ENCODE results near the gene FBXL12. TPM values are rescaled to one million over a fixed set of nuclear protein-coding genes. Genes with fewer than 3 reads are reported as not detected.
A peak's percentile ranks its signal among the peaks of the same experiment; 100 is the strongest.
"Not testable (repeated sequence)": the region's sequence is repeated elsewhere in the genome, so short reads cannot be mapped to it uniquely, and the experiment has no call there.

The FBXL12 gene
- total and polyA plus RNA-seq, 3 experiments from 2014 or later: 17.2 to 25.3 (median 24.6) TPM

DNA sequence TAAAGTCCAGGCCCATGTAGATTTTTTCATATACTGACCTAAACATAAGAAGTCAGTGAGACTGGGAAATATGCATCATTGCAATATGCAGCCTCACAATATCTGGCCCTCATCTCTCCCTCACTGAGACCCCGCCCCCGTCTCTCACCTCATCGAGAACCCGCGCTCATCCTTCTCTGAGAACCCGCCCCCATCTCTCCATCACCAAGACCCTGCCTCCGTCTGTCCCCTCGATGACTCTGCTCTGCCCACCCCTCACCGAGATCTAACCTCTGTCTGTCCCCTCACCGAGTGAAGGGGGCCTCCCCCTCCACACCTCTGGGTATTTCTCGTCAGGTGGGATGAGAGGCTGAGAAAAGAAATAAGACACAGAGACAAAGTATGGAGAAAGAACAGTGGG is 29.8 kb downstream of the FBXL12 start:
- no peak for DNase-seq
- CTCF ChIA-PET: no interaction called here
- no peaks in the 10 kb centered on the region for H3K27me3 Mint-ChIP-seq
- no peaks in the 10 kb centered on the region for H3K9me3 ChIP-seq (ENCODE audit: low read length)
- H3K36me3 ChIP-seq (ENCODE audit: insufficient read depth, low read length): no peaks in the 10 kb centered on the region
- H3K4me3 Mint-ChIP-seq: peak overlapping the region in 1 of 7 donors; percentile 3
- H3K27me3 ChIP-seq (ENCODE audit: insufficient read depth, low read length, poor library complexity, severe bottlenecking): no peaks in the 10 kb centered on the region
- peaks cover 16% of the 10 kb centered on the region for H3K4me1 ChIP-seq (ENCODE audit: insufficient read depth, low read length)
- peak overlapping the region in 2 of 8 donors; percentile 78 to 81 for H3K27ac Mint-ChIP-seq
- no peak overlapping the region for H3K4me3 ChIP-seq (ENCODE audit: low read length)
- POLR2A ChIA-PET: no interaction called here
- peak overlapping the region; percentile 43 for H3K27ac ChIP-seq (ENCODE audit: low read depth, low read length)
- peaks cover 0 to 3% (median 0%) of the 10 kb centered on the region in 5 donors for H3K9me3 Mint-ChIP-seq
- H3K36me3 Mint-ChIP-seq: peaks cover 0 to 5% (median 0%) of the 10 kb centered on the region in 3 donors
- peaks cover 34 to 40% (median 36%) of the 10 kb centered on the region in 3 donors for H3K4me1 Mint-ChIP-seq

DNA sequence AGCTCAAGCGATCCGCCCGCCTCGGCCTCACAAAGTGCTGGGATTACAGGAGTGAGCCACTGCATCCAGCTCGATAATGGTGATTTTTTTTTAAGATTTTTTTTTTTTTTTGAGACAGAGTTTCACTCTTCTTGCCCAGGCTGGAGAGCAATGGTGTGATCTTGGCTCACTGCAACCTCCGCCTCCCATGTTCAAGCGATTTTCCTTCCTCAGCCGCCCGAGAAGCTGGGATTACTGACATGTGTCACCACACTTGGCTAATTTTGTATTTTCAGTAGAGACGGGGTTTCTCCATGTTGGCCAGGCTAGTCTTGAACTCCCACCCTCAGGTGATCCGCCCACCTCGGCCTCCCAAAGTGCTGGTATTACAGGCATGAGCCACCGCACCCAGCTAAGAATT is 30.3 kb downstream of the FBXL12 start:
- CTCF ChIA-PET: not testable (repeated sequence)
- H3K4me1 Mint-ChIP-seq: peaks cover 35 to 44% (median 39%) of the 10 kb centered on the region in 3 donors

DNA sequence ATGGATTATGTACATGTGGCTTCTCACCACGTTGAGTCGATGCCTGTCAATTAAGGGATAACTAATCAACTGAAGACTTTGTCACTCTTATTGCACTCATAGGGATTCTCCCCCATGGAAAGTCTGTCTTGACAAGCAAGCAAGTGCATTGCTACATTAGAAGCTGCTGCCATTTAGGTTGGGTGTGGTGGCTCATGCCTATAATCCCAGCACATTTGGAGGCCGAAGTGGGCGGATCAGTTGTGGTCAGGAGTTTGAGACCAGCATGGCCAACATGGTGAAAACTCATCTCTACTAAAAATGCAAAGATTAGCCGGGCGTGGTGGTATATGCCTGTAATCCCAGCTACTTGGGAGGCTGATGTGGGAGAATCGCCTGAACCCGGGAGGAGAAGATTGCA is 32.1 kb downstream of the FBXL12 start:
- Histone ChIP-seq H3K9me3 (ENCODE audit: low read length) (no peaks in the 10 kb centered on the region), H3K4me3 (ENCODE audit: low read length) (peak overlapping the region; percentile 26), H3K4me1 (ENCODE audit: insufficient read depth, low read length) (peaks cover 16% of the 10 kb centered on the region), H3K27ac (ENCODE audit: low read depth, low read length) (no peak overlapping the region), H3K27me3 (ENCODE audit: insufficient read depth, low read length, poor library complexity, severe bottlenecking) (no peaks in the 10 kb centered on the region), H3K36me3 (ENCODE audit: insufficient read depth, low read length) (no peaks in the 10 kb centered on the region)
- H3K36me3 Mint-ChIP-seq: peaks cover 0 to 10% (median 2%) of the 10 kb centered on the region in 3 donors
- POLR2A ChIA-PET: no interaction called here
- peak overlapping the region; percentile 38 to 96 (median 84) for H3K27ac Mint-ChIP-seq
- no peak for DNase-seq
- peaks cover 31 to 39% (median 34%) of the 10 kb centered on the region in 3 donors for H3K4me1 Mint-ChIP-seq
- H3K9me3 Mint-ChIP-seq: no peaks in the 10 kb centered on the region
- peak overlapping the region; percentile 73 to 87 (median 80) for H3K4me3 Mint-ChIP-seq
- CTCF ChIA-PET: no interaction called here
- no peaks in the 10 kb centered on the region for H3K27me3 Mint-ChIP-seq

More for the DNA sequence above, 30.3 kb downstream of the FBXL12 start:
- peaks cover 16% of the 10 kb centered on the region for H3K4me1 ChIP-seq (ENCODE audit: insufficient read depth, low read length)
- not testable (repeated sequence) for H3K27me3 ChIP-seq (ENCODE audit: insufficient read depth, low read length, poor library complexity, severe bottlenecking); H3K27ac Mint-ChIP-seq; H3K36me3 ChIP-seq (ENCODE audit: insufficient read depth, low read length); H3K4me3 Mint-ChIP-seq; H3K9me3 Mint-ChIP-seq; H3K4me3 ChIP-seq (ENCODE audit: low read length); DNase-seq; H3K36me3 Mint-ChIP-seq; H3K9me3 ChIP-seq (ENCODE audit: low read length); H3K27me3 Mint-ChIP-seq
- peak overlapping the region; percentile 16 for H3K27ac ChIP-seq (ENCODE audit: low read depth, low read length)
- POLR2A ChIA-PET: interaction anchor here (0.6 kb wide), 1 partner anchor 479 kb away, joined by 5 read pairs; the partner anchor contains the start of gene ZNF699

DNA sequence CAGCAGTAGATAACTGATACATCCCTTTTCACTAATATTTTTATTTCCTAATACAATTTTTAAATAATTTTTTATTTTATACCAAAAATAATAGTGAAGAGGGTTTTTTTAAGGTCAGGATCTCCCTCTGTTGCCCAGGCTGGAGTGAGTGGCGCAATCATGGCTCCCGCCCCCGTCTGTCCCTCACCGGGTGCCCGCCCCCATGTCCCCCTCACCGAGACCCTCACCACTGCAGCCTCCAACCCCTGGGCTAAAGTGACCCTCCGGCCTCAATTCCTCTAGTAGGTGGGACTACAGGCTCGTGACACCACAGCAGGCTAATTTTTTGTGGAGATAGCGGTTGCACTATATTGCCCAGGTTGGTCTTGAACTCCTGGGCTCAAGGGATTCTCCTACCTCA is 32.5 kb downstream of the FBXL12 start:
- no peaks in the 10 kb centered on the region for H3K9me3 Mint-ChIP-seq
- peaks cover 0 to 11% (median 2%) of the 10 kb centered on the region in 3 donors for H3K36me3 Mint-ChIP-seq
- peaks cover 28 to 36% (median 31%) of the 10 kb centered on the region in 3 donors for H3K4me1 Mint-ChIP-seq
- H3K27ac ChIP-seq (ENCODE audit: low read depth, low read length): no peak overlapping the region
- H3K9me3 ChIP-seq (ENCODE audit: low read length): no peaks in the 10 kb centered on the region
- peaks cover 16% of the 10 kb centered on the region for H3K4me1 ChIP-seq (ENCODE audit: insufficient read depth, low read length)
- H3K27ac Mint-ChIP-seq: peak overlapping the region; percentile 90 to 99 (median 98)
- peak overlapping the region; percentile 85 for H3K4me3 ChIP-seq (ENCODE audit: low read length)
- no peaks in the 10 kb centered on the region for H3K27me3 ChIP-seq (ENCODE audit: insufficient read depth, low read length, poor library complexity, severe bottlenecking)
- H3K4me3 Mint-ChIP-seq: peak overlapping the region; percentile 78 to 97 (median 85)
- CTCF ChIA-PET: no interaction called here
- no peaks in the 10 kb centered on the region for H3K36me3 ChIP-seq (ENCODE audit: insufficient read depth, low read length)
- POLR2A ChIA-PET: no interaction called here
- no peaks in the 10 kb centered on the region for H3K27me3 Mint-ChIP-seq
- DNase-seq: no peak

DNA sequence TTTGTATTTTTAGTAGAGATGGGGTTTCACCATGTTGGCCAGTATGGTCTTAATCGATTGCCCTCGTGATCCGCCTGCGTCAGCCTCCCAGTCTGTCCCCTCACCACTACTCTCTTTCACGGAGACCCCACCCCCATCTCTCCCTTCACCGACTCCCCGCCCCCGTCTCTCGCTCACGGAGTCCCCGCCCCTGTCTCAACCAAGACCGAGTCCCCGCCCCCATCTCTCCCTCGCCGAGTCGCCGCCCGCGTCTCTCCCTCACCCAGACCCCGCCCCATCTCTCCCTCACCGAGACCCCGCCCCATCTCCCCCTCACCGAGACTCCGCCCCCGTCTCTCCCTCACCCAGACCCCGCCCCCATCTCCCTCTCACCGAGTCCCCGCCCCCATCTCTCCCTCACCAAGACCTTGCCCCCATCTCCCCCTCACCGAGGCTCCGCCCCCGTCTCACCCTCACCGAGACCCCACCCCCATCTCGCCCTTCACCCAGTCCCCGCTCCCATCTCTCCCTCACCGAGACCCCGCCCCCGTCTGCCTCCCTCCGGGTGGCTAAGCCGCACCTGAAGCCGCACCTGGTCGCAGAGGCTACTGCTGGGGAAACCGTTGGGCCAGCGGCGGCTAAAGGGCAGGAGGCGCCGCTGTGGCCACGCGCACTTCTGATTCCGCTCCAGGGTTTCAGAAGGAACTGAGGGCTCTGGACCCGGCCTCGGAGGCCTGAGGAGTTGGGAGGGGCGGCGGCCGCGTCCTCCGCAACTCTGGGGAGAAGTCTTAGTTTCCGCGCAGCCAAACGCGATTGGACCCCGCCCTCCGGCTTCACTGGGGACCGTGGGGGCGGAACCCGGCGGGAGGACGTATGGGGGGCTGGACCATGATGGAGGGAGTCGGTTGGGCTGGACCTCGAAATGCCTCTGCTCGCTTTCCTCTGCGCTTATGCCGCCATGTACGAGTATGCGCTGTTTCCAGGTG is 33.2 kb downstream of the FBXL12 start:
- ChIA-PET CTCF (interaction anchor here (0.7 kb wide), 3 partner anchors 8 to 151 kb away, joined by 3 to 4 read pairs (median 4); no protein-coding TSS in a partner anchor), POLR2A (interaction anchor here (0.7 to 0.8 kb wide), 2 partner anchors 50 to 125 kb away, joined by 3 to 7 read pairs; partner anchors contain the start of gene PIN1)
- Mint-ChIP-seq H3K36me3 (peaks cover 0 to 16% (median 2%) of the 10 kb centered on the region in 3 donors), H3K4me3 (peak overlapping the region; percentile 78 to 97 (median 85)), H3K4me1 (peaks cover 26 to 36% (median 29%) of the 10 kb centered on the region in 3 donors), H3K27me3 (no peaks in the 10 kb centered on the region), H3K9me3 (no peaks in the 10 kb centered on the region), H3K27ac (peak overlapping the region; percentile 90 to 99 (median 98))
- Histone ChIP-seq H3K9me3 (ENCODE audit: low read length) (no peaks in the 10 kb centered on the region), H3K4me1 (ENCODE audit: insufficient read depth, low read length) (peaks cover 16% of the 10 kb centered on the region), H3K36me3 (ENCODE audit: insufficient read depth, low read length) (no peaks in the 10 kb centered on the region), H3K27me3 (ENCODE audit: insufficient read depth, low read length, poor library complexity, severe bottlenecking) (no peaks in the 10 kb centered on the region), H3K27ac (ENCODE audit: low read depth, low read length) (peak overlapping the region; percentile 78), H3K4me3 (ENCODE audit: low read length) (peak overlapping the region; percentile 85)
- peak; percentile 89 to 98 (median 95) for DNase-seq

DNA sequence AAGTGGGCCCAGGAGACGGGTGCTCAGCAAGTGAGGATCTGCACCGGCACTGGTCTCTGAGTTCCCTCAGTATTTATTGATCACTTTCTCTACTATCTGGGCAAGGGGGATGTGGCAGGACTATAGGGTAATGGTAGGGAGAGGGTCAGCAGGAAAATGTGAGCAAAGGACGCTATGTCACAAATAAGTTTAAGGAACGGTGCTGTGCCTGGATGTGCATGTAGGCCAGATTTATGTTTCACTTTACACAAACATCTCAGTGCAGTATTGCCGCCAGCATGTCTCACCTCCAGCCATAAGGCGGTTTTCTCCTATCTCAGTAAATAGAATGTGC is 34.7 kb downstream of the FBXL12 start:
- H3K27ac ChIP-seq (ENCODE audit: low read depth, low read length); H3K27me3 ChIP-seq (ENCODE audit: insufficient read depth, low read length, poor library complexity, severe bottlenecking); H3K36me3 ChIP-seq (ENCODE audit: insufficient read depth, low read length); DNase-seq; H3K9me3 ChIP-seq (ENCODE audit: low read length); CTCF ChIA-PET; H3K4me3 ChIP-seq (ENCODE audit: low read length); POLR2A ChIA-PET; H3K27me3 Mint-ChIP-seq; H3K9me3 Mint-ChIP-seq: not testable (repeated sequence)
- H3K4me3 Mint-ChIP-seq: peak overlapping the region in 6 of 7 donors; percentile 7 to 87 (median 55)
- peaks cover 16% of the 10 kb centered on the region for H3K4me1 ChIP-seq (ENCODE audit: insufficient read depth, low read length)
- peaks cover 0 to 17% (median 2%) of the 10 kb centered on the region in 3 donors for H3K36me3 Mint-ChIP-seq
- H3K27ac Mint-ChIP-seq: peak overlapping the region in 7 of 8 donors; percentile 57 to 99 (median 97)
- H3K4me1 Mint-ChIP-seq: peaks cover 21 to 32% (median 23%) of the 10 kb centered on the region in 3 donors

DNA sequence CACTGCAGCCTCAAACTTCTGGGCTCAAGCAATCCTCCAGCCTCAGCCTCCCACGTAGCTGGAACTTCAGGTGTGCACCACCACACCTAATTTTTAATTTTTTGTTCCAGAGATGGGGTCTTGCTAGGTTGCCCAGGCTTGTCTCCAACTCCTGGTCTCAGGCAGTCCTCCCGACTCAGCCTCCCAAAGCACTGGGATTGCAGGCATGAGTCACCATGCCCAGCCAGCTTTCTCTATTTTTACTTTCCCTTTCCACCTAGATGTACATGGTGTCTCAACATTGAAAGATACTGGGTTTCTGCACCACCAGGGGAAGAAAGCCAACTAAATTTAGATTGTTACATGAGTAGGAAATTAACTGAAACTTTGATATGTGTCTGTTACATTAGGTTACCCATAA is 36.5 kb downstream of the FBXL12 start:
- H3K4me1 ChIP-seq (ENCODE audit: insufficient read depth, low read length): peaks cover 16% of the 10 kb centered on the region
- Mint-ChIP-seq H3K27ac (peak overlapping the region in 1 of 8 donors; percentile 64), H3K36me3 (peaks cover 5 to 25% (median 10%) of the 10 kb centered on the region in 3 donors), H3K27me3 (no peaks in the 10 kb centered on the region), H3K4me3 (no peak overlapping the region), H3K9me3 (peaks cover 5 to 14% (median 8%) of the 10 kb centered on the region in 5 donors), H3K4me1 (peaks cover 17 to 32% (median 23%) of the 10 kb centered on the region in 3 donors)
- no peak overlapping the region for H3K4me3 ChIP-seq (ENCODE audit: low read length)
- ChIA-PET CTCF (interaction anchor here (1.6 kb wide), 1 partner anchor 14 kb away, joined by 5 read pairs; the partner anchor contains the start of gene ZNF846), POLR2A (interaction anchor here (0.6 kb wide), 1 partner anchor 294 kb away, joined by 3 read pairs; no protein-coding TSS in a partner anchor)
- H3K36me3 ChIP-seq (ENCODE audit: insufficient read depth, low read length): no peaks in the 10 kb centered on the region
- DNase-seq: no peak
- H3K9me3 ChIP-seq (ENCODE audit: low read length): no peaks in the 10 kb centered on the region
- H3K27ac ChIP-seq (ENCODE audit: low read depth, low read length): no peak overlapping the region
- H3K27me3 ChIP-seq (ENCODE audit: insufficient read depth, low read length, poor library complexity, severe bottlenecking): no peaks in the 10 kb centered on the region
